HCT116 (cell line): ENCODE results near the gene GNPTAB. TPM values are rescaled to one million over a fixed set of nuclear protein-coding genes. Genes with fewer than 3 reads are reported as not detected.

Experiments used
- ATAC-seq: fragments of 200-7000 bp; cut with Tn5 transposase; 2 replicates; pipeline ENCODE4 v1.9.1; 2020; ENCODE audit warnings: mild to moderate bottlenecking, moderate library complexity
- BruUV-seq: library from RNA; stranded (reverse); fragments of 400-500 nt; replicated peaks from 2 replicates; lab custom pipeline; 2021; lab: Mats Ljungman, UMichigan
- CTCF ChIA-PET: fragments of 300-600 bp; sonication (Branson Sonifier 250); formaldehyde crosslinking; loops from one replicate; lab custom pipeline; 2021; ENCODE audit warnings: antibody characterized with exemption; lab: Charles Lee
- POLR2A ChIA-PET: fragments of 300-600, 350-600 bp; sonication (Branson Sonifier 250); formaldehyde crosslinking; loops from one replicate; lab custom pipeline; 2021; ENCODE audit warnings: antibody characterized with exemption; lab: Charles Lee
- RAD21 ChIA-PET, 2 experiments: fragments of 300-600 bp; sonication (Branson Sonifier 250); formaldehyde crosslinking; loops; one replicate each; lab custom pipeline; 2023; ENCODE audit warnings: low total read pairs in 2 of 2; ENCODE audit not compliant: uncharacterized antibody in 2 of 2, unreplicated experiment in 2 of 2, low non-redundant PET in 1 of 2; lab: Charles Lee
- DNase-seq: peaks from one replicate; pipeline ENCODE4 v3.0.0-alpha.2; 2010; ENCODE audit warnings: low read depth, low spot score
- H2AFZ ChIP-seq: fragments of 200-600 bp; shearing (Covaris generic), sonication (generic); 2 replicates; pipeline ENCODE4 v1.6.1; 2017; ENCODE audit warnings: low read depth, mixed run types, mixed read lengths, antibody characterized with exemption, low read length; ENCODE audit not compliant: poor library complexity, severe bottlenecking
- H3K27ac ChIP-seq: 2 replicates; pipeline ENCODE4 v1.5.1; 2012; ENCODE audit warnings: low read depth, low read length
- H3K27me3 ChIP-seq: fragments of 200-600 bp; sonication (generic); 2 replicates; pipeline ENCODE4 v1.6.1; 2016; ENCODE audit warnings: mixed run types, low read length, mixed read lengths; ENCODE audit not compliant: insufficient read depth
- H3K36me3 ChIP-seq, 2 experiments: fragments of 200-500 bp in 1 of 2; fragments of 200-600 bp in 1 of 2; sonication (Bioruptor generic) in 1 of 2; sonication (generic) in 1 of 2; 2 replicates each; pipeline versions ENCODE4 v1.5.1 to v1.6.1; 2014 to 2016; ENCODE audit warnings: low read length in 2 of 2, inconsistent platforms in 1 of 2, mixed read lengths in 1 of 2, mixed run types in 1 of 2; ENCODE audit not compliant: insufficient read depth in 2 of 2, control insufficient read depth in 1 of 2
- H3K4me1 ChIP-seq, 2 experiments: fragments of 200-600 bp in 1 of 2; sonication (generic) in 1 of 2; 2 replicates each; pipeline versions ENCODE4 v1.5.1 to v1.6.1; 2012 to 2017; ENCODE audit warnings: low read length in 2 of 2, inconsistent platforms in 1 of 2, mild to moderate bottlenecking in 1 of 2, mixed read lengths in 1 of 2, mixed run types in 1 of 2, moderate library complexity in 1 of 2; ENCODE audit not compliant: insufficient read depth in 2 of 2, control insufficient read depth in 1 of 2
- H3K4me2 ChIP-seq: fragments of 200-600 bp; sonication (generic); 2 replicates; pipeline ENCODE4 v1.6.1; 2017; ENCODE audit warnings: mixed run types, low read length, mixed read lengths
- H3K4me3 ChIP-seq, 2 experiments: fragments of 200-600 bp in 1 of 2; sonication (generic) in 1 of 2; replicated peaks in 1 of 2; 2 replicates each; pipeline ENCODE4 v1.5.1; 2011 to 2016; ENCODE audit warnings: low read length in 2 of 2, control low read depth in 1 of 2, low read depth in 1 of 2, mild to moderate bottlenecking in 1 of 2, mixed read lengths in 1 of 2, mixed run types in 1 of 2
- H3K79me2 ChIP-seq: fragments of 200-600 bp; sonication (generic); 2 replicates; pipeline ENCODE4 v1.6.1; 2017; ENCODE audit warnings: mild to moderate bottlenecking, mixed run types, low read length, moderate library complexity, mixed read lengths; ENCODE audit not compliant: insufficient read depth
- H3K9ac ChIP-seq: fragments of 200-600 bp; sonication (generic); 2 replicates; pipeline ENCODE4 v1.6.1; 2016; ENCODE audit warnings: low read length, mixed read lengths
- H3K9me2 ChIP-seq: fragments of 200-600 bp; sonication (generic), shearing (Covaris generic); 2 replicates; pipeline ENCODE4 v1.6.1; 2017; ENCODE audit warnings: mixed run types, mild to moderate bottlenecking, moderate library complexity; ENCODE audit not compliant: insufficient read depth
- H3K9me3 ChIP-seq, 2 experiments: fragments of 200-500 bp in 1 of 2; fragments of 200-600 bp in 1 of 2; sonication (Bioruptor generic) in 1 of 2; sonication (generic) in 1 of 2; 2 replicates each; pipeline ENCODE4 v1.6.1; 2014 to 2017; ENCODE audit warnings: low read length in 2 of 2, mixed read lengths in 2 of 2, inconsistent platforms in 1 of 2, low read depth in 1 of 2, mild to moderate bottlenecking in 1 of 2, mixed run types in 1 of 2, moderate library complexity in 1 of 2; ENCODE audit not compliant: control insufficient read depth in 1 of 2, insufficient read depth in 1 of 2
- H4K20me1 ChIP-seq: fragments of 200-600 bp; sonication (generic), shearing (Covaris generic); 2 replicates; pipeline ENCODE4 v1.6.1; 2017; ENCODE audit warnings: mixed run types, mild to moderate bottlenecking, moderate library complexity; ENCODE audit not compliant: insufficient read depth
- CBX3 ChIP-seq: IDR thresholded peaks from 2 replicates; pipeline ENCODE4 v1.6.1; 2012; ENCODE audit warnings: low read depth
- CEBPB ChIP-seq: IDR thresholded peaks from 2 replicates; pipeline ENCODE4 v1.6.1; 2012; ENCODE audit warnings: low read depth
- EGR1 ChIP-seq: IDR thresholded peaks from 2 replicates; pipeline ENCODE4 v1.6.1; 2012; ENCODE audit warnings: low read depth
- ELF1 ChIP-seq: IDR thresholded peaks from 2 replicates; pipeline ENCODE4 v1.6.1; 2012; ENCODE audit warnings: low read depth, borderline replicate concordance
- EZH2phosphoT487 ChIP-seq: fragments of 200-600 bp; IDR thresholded peaks from 2 replicates; pipeline ENCODE4 v1.6.1; 2018; ENCODE audit warnings: antibody characterized with exemption, borderline replicate concordance
- FOSL1 ChIP-seq: IDR thresholded peaks from 2 replicates; pipeline ENCODE4 v1.6.1; 2012; ENCODE audit warnings: low read depth
- JUND ChIP-seq: IDR thresholded peaks from 2 replicates; pipeline ENCODE4 v1.6.1; 2012
- POLR2A ChIP-seq: IDR thresholded peaks from 2 replicates; pipeline ENCODE4 v1.7.0; 2011; ENCODE audit warnings: borderline replicate concordance; ENCODE audit not compliant: insufficient read depth, insufficient read length; ENCODE audit errors: extremely low read depth
- POLR2AphosphoS5 ChIP-seq: IDR thresholded peaks from 2 replicates; pipeline ENCODE4 v1.6.1; 2011; ENCODE audit warnings: mild to moderate bottlenecking, low read depth, low read length, moderate library complexity
- SIN3A ChIP-seq: IDR thresholded peaks from 2 replicates; pipeline ENCODE4 v1.6.1; 2012; ENCODE audit warnings: low read depth
- SP1 ChIP-seq: IDR thresholded peaks from 2 replicates; pipeline ENCODE4 v1.6.1; 2012; ENCODE audit warnings: low read depth
- SRF ChIP-seq: IDR thresholded peaks from 2 replicates; pipeline ENCODE4 v1.6.1; 2012; ENCODE audit warnings: low read depth
- TCF7L2 ChIP-seq: IDR thresholded peaks from 2 replicates; pipeline ENCODE4 v1.7.0; 2011; ENCODE audit warnings: borderline replicate concordance, inconsistent platforms; ENCODE audit not compliant: insufficient read depth, insufficient read length; ENCODE audit errors: extremely low read depth
- YY1 ChIP-seq: IDR thresholded peaks from 2 replicates; pipeline ENCODE4 v1.6.1; 2011; ENCODE audit warnings: low read length, low read depth, moderate library complexity, mild to moderate bottlenecking; ENCODE audit not compliant: insufficient replicate concordance; ENCODE audit errors: extremely low read depth
- ZFX ChIP-seq: fragments of 450-650 bp; IDR thresholded peaks from 2 replicates; pipeline ENCODE4 v1.6.1; 2017
- ZNF274 ChIP-seq: fragments of 200-500 bp; sonication (Bioruptor generic); IDR thresholded peaks from 2 replicates; pipeline ENCODE4 v1.6.1; 2014; ENCODE audit warnings: mild to moderate bottlenecking, low read depth, low read length, inconsistent platforms
- intact Hi-C: fragments of 100-400 bp; cut with micrococcal nuclease; formaldehyde crosslinking; loops from 2 replicates; pipeline ENCODE4 v1.10.0; 2022
- total RNA-seq: library from RNA; stranded (reverse); gene quantifications from one replicate; pipeline ENCODE4 v1.2.1, GENCODE V29; 2021; ENCODE audit not compliant: unreplicated experiment
- TF ChIP-seq, protein P1 (sequence below): IDR thresholded peaks from 2 replicates; pipeline ENCODE4 v1.6.1; 2012

GNPTAB gene
- total RNA-seq, 1 experiment from 2014 or later = 41.4 TPM

DNA sequence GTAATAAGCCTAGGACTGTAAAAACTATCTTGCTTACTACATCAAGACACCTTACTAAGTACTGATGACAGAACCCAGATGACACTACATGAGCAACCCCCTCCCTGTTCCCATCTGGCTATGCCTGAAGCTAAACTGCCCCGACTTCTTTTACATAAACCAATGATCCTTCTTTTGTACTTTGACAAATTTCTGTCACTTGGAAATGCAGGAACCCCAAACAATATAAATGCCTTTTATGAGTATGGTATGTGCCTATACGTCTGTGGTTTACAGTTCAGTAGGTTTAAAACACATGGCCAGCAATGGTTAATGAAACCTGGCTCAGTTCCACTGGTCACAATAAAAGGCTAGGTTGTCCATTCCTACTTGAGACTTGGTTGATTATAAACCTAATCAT lies 97.6 kb downstream of the GNPTAB start:
- ChIA-PET RAD21 (no interaction called here), POLR2A (no interaction called here), CTCF (no interaction called here)
- intact Hi-C loops = no loop called here
- Histone ChIP-seq H2AFZ (no peak overlapping the region), H3K4me1 (no peaks in the 10 kb centered on the region), H3K27me3 (no peaks in the 10 kb centered on the region), H3K4me2 (no peak overlapping the region), H3K9me2 (no peaks in the 10 kb centered on the region), H3K9me3 (no peaks in the 10 kb centered on the region), H3K9ac (no peak overlapping the region), H3K27ac (no peak overlapping the region), H4K20me1 (no peaks in the 10 kb centered on the region), H3K4me3 (no peak overlapping the region), H3K79me2 (no peaks in the 10 kb centered on the region), H3K36me3 (peaks cover 0 to 5% of the 10 kb centered on the region in 2 experiments; a peak in 2 of 4 replicates)
- no TSS peak for BruUV-seq
- TF ChIP-seq EGR1 (no peak), ELF1 (no peak), CEBPB (no peak), SRF (no peak), JUND (no peak), EZH2phosphoT487 (no peak), CBX3 (no peak)
- ATAC-seq (no peak), DNase-seq (no peak)

DNA sequence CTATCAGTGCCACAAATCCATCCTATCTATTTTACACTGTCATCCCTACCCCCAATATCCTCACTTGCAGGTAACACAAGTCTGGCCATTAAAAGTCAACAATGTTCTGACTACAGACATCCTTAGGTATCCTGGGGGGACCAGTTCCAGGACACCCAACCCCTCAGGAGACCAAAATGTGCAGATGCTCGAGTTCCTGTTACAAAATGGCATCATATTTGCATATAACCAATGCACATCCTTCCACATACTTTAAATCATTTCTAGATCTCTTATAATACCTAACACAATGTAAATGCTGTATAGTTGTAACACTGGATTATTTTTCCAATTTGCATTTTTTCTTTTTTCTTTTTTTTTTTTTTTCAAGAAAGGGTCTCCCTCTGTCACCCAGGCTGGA lies 98.4 kb downstream of the GNPTAB start:
- Histone ChIP-seq H3K4me1 (no peaks in the 10 kb centered on the region), H3K79me2 (no peaks in the 10 kb centered on the region), H3K36me3 (peaks cover 0 to 5% of the 10 kb centered on the region in 2 experiments; a peak in 2 of 4 replicates), H3K27me3 (no peaks in the 10 kb centered on the region), H3K4me2 (no peak overlapping the region), H4K20me1 (no peaks in the 10 kb centered on the region), H3K9me2 (no peaks in the 10 kb centered on the region), H3K9ac (no peak overlapping the region), H3K4me3 (no peak overlapping the region), H2AFZ (no peak overlapping the region), H3K9me3 (no peaks in the 10 kb centered on the region), H3K27ac (no peak overlapping the region)
- ATAC-seq = no peak
- TF ChIP-seq, protein P1, sequence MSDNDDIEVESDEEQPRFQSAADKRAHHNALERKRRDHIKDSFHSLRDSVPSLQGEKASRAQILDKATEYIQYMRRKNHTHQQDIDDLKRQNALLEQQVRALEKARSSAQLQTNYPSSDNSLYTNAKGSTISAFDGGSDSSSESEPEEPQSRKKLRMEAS = no peak
- no peak for TF ChIP-seq EZH2phosphoT487
- TF ChIP-seq ZFX = no peak
- TF ChIP-seq SRF = no peak
- no peak for TF ChIP-seq POLR2A
- no peak for TF ChIP-seq EGR1
- no peak for TF ChIP-seq TCF7L2
- no peak for TF ChIP-seq YY1
- TF ChIP-seq ELF1 = no peak
- no peak for TF ChIP-seq JUND
- no peak for TF ChIP-seq SP1
- TF ChIP-seq CEBPB = no peak
- TF ChIP-seq FOSL1 = no peak
- no peak for TF ChIP-seq ZNF274
- TF ChIP-seq POLR2AphosphoS5 = no peak
- TF ChIP-seq SIN3A = no peak
- no TSS peak for BruUV-seq
- intact Hi-C loops = no loop called here
- ChIA-PET RAD21 (no interaction called here), POLR2A (no interaction called here), CTCF (no interaction called here)
- DNase-seq = no peak
